Testis (tissue), 2 donors: Measurements from ENCODE around the gene NADSYN1.

Source experiments
- POLR2A ChIP-seq: fragments of 450-650 bp; IDR thresholded peaks from one replicate; pipeline ENCODE4 v1.6.1; 2017; ENCODE audit warnings: antibody characterized with exemption, mild to moderate bottlenecking, moderate library complexity
- TF ChIP-seq, protein P1 (sequence below), 3 experiments: fragments of 450-650 bp in 2 of 3; fragments of 200-600 bp in 1 of 3; sonication (generic) in 1 of 3; IDR thresholded peaks; one replicate each; pipeline ENCODE4 v1.5.1; 2016 to 2019; ENCODE audit warnings: antibody characterized with exemption in 3 of 3, mild to moderate bottlenecking in 2 of 3, moderate library complexity in 1 of 3

- TF ChIP-seq, protein P1, sequence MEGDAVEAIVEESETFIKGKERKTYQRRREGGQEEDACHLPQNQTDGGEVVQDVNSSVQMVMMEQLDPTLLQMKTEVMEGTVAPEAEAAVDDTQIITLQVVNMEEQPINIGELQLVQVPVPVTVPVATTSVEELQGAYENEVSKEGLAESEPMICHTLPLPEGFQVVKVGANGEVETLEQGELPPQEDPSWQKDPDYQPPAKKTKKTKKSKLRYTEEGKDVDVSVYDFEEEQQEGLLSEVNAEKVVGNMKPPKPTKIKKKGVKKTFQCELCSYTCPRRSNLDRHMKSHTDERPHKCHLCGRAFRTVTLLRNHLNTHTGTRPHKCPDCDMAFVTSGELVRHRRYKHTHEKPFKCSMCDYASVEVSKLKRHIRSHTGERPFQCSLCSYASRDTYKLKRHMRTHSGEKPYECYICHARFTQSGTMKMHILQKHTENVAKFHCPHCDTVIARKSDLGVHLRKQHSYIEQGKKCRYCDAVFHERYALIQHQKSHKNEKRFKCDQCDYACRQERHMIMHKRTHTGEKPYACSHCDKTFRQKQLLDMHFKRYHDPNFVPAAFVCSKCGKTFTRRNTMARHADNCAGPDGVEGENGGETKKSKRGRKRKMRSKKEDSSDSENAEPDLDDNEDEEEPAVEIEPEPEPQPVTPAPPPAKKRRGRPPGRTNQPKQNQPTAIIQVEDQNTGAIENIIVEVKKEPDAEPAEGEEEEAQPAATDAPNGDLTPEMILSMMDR (IDR thresholded peaks at IDR 0.05), result no peak
- TF ChIP-seq POLR2A, result no peak
These were observed 17.6 kb upstream of the NADSYN1 start for GRCh38 chr11:71435278-71435951.
